ENCODE data around the gene LTA4H.

DNA sequence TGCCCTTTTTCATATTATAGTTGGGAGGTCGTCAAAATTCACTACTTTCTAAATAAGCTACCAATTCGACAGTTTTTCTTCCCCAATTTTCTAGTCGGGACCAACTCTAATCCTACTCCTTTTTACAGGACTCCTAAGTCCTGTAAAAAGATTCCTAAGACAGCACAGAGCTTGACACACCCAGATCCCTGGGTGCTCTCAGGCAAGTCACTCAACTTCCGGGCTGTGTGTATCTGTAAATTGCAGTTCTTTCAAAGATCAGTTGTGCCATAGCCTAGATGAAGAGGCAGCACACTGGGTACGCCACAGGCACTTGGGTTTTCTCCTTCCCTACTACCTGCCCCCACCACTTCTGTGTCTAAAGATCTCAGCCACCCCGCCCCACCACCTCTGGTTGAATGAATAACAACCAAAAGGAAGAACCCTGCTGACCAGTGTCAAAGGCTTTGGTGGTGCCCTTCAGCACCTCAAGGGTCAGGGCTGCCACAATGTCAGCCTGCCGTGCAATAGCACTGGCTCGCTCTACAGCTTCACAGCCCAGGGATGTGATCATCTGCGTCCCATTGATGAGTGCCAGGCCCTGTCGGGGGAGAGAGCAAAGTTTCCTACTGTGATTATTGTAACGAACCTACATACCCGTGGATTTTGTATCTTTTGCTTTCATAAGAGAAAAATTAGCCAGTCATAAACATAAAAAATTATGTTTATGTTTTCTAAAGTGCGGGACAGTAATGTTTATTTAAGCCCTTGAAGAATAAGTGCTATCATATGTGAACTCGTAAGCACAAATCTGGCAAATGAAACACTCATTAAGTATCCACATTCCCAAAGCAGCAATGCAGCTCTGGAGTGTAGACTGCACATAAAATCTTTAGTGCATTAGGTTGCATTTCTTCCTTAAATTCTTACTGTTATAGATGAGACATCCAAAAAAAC, 48.5 kb downstream of the LTA4H start:
- no peak for TF ChIP-seq CTCF (conservative IDR thresholded peaks at IDR 0.05; ENCODE audit: low read length)
- TF ChIP-seq EZH2phosphoT487 (IDR thresholded peaks at IDR 0.05; ENCODE audit: borderline replicate concordance) = no peak

All from Loucy (cell line).